Fibroblast of pulmonary artery (primary cell): ENCODE measurements around the gene COL25A1.

Experiments used
- DNase-seq: peaks from one replicate; pipeline ENCODE4 v3.0.0-alpha.2; 2010; ENCODE audit warnings: low read depth
- H3K4me3 ChIP-seq: replicated peaks from 2 replicates; pipeline ENCODE4 v1.5.1; 2011; ENCODE audit warnings: low read depth, mild to moderate bottlenecking, control low read depth, low read length, moderate library complexity
- CTCF ChIP-seq: IDR thresholded peaks from 2 replicates; pipeline ENCODE4 v1.5.1; 2011; ENCODE audit warnings: mild to moderate bottlenecking, control low read depth, low read length, inconsistent platforms; ENCODE audit errors: missing control alignments

COL25A1 gene

DNA sequence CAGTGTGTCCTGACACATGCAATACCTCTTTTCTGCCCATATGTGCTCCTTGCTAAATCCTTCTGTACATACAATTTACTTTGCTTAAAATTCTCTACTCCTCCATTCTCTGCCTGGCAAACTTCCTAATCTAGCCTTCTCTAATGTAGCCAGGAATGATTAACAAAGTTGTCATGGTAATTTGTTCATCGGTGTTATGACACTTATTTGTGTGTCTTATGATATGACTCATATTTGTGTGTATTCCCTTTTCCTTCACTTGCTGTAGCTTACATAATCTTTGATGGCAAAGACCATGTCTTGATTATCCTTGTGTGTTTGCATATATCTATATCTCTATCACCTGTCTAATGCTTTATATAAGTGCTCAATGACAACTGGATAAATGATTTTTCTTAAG is 133.3 kb downstream of the COL25A1 start:
- TF ChIP-seq CTCF = no peak
- no peak overlapping the region for H3K4me3 ChIP-seq
- no peak for DNase-seq

DNA sequence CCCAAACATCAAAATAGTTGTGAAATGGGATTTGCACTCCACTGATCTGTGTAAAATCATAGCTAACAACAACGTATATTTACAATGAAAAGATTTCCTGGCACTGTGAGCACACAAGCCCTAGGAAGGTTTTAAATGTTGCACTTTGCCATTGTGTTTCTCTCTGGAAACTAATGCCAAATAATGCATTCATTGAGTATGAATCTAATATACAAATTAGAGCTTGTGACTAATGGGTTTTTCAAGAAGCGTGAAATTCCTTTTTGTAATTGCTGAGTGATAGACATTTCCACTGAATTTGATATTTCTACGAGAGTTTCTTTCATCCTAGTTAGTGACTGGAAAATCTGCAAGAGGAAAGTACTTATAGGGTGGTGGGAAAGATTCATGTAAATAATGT is 135.9 kb downstream of the COL25A1 start:
- no peak for TF ChIP-seq CTCF
- no peak overlapping the region for H3K4me3 ChIP-seq

GRCh38 chr4:109166126-109166525 is 136.3 kb downstream of the COL25A1 start:
- no peak overlapping the region for H3K4me3 ChIP-seq
- DNase-seq = no peak
- no peak for TF ChIP-seq CTCF

More for the DNA sequence above, 135.9 kb downstream of the COL25A1 start:
- DNase-seq = no peak

- TF ChIP-seq CTCF = no peak
Observed at GRCh38 chr4:109164011-109164410, 138.4 kb downstream of the COL25A1 start.

DNA sequence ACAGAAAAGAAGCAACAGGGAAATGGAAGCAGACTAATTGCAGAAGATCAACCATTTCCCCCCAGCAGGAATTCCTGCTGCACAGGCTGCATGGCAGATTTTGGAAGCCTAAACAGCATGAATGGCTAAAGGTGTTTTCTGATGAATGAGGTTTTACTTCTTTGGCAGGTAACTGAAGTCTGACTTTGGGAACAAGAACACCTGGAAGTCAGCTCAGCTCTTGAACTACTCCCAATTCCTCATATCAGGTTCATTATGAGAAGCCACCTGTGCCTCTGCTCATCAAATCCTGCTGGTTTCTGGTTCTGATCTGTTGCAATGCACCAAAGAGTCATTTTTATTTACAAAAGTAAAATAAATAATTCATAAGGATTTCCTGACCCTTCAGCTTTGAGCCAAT is 139.0 kb downstream of the COL25A1 start:
- DNase-seq = no peak
- no peak for TF ChIP-seq CTCF

More at GRCh38 chr4:109164011-109164410, 138.4 kb downstream of the COL25A1 start:
- no peak overlapping the region for H3K4me3 ChIP-seq
- DNase-seq = peak; percentile 60

DNA sequence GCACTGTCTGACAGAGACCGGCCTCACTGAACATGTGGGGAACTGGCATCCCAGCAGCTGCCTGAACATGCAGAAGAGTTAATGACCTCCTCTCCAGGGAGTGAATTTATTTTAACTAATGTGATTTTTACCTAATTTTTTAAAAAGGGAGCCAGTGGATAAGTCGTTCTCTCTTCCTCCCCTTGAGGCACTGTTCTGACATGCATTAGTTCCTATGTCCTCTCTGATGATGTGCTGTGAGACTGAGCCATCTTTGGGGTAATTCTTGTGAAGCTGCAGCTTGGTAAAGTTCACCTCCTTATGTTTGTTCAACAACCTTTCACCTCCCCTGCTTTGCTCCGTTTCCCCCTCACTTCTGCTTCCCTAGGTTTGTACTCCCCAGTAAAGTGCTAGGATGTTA is 139.7 kb downstream of the COL25A1 start:
- H3K4me3 ChIP-seq = no peak overlapping the region
- no peak for DNase-seq
- TF ChIP-seq CTCF = no peak

More for the DNA sequence above, 139.0 kb downstream of the COL25A1 start:
- no peak overlapping the region for H3K4me3 ChIP-seq

DNA sequence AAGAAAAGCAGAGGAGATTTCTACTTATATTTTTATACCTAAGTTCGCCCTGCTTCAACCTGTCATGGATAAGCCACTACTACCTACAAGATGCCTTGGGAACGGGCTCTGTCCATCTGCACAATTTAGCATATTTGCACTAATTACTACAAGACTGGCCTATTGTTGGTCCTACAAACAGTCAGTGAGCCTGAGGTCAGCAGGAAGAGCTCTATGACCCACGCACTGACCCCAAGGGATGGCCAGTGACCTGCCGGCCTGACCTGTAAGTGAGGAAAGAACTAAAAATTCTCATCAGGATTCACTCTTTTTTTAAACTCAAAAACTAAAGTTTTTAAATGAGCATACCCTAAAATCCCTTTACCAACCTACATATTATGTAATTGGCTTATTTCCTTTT is 142.0 kb downstream of the COL25A1 start:
- DNase-seq = no peak
- no peak overlapping the region for H3K4me3 ChIP-seq
- no peak for TF ChIP-seq CTCF
